Esophagus muscularis mucosa (tissue), 4 donors: ENCODE results near the gene CD40LG. TPM values are rescaled to one million over a fixed set of nuclear protein-coding genes. Genes with fewer than 3 reads are reported as not detected.

Source experiments
- DNase-seq: peaks from one replicate; pipeline ENCODE4 v3.0.0-alpha.2; 2017; ENCODE audit errors: extremely low spot score
- H3K27ac ChIP-seq, 4 donors: fragments of 200-600 bp; sonication (generic); replicated peaks in 1 of 4; 1 replicate in 3 of 4; 2 replicates in 1 of 4; pipeline ENCODE4 v1.5.1; 2016 to 2019; ENCODE audit warnings: mild to moderate bottlenecking in 1 of 4
- H3K27me3 ChIP-seq, 4 donors: fragments of 200-600 bp; sonication (generic); one replicate each; pipeline versions ENCODE4 v1.5.1 to v1.6.0; 2016 to 2019
- H3K36me3 ChIP-seq, 4 donors: fragments of 200-600 bp; sonication (generic); one replicate each; pipeline ENCODE4 v1.5.1; 2016 to 2019
- H3K4me1 ChIP-seq, 4 donors: fragments of 200-600 bp; sonication (generic); one replicate each; pipeline ENCODE4 v1.5.1; 2016 to 2019
- H3K4me3 ChIP-seq, 4 donors: fragments of 200-600 bp; sonication (generic); 1 replicate in 2 of 4; 2 replicates in 2 of 4; pipeline ENCODE4 v1.5.1; 2016 to 2019; ENCODE audit warnings: mild to moderate bottlenecking in 4 of 4, moderate library complexity in 1 of 4
- H3K9me3 ChIP-seq, 4 donors: fragments of 200-600 bp; sonication (generic); 1 replicate in 3 of 4; 2 replicates in 1 of 4; pipeline ENCODE4 v1.5.1; 2016 to 2019
- CTCF ChIP-seq, 3 experiments: fragments of 200-600 bp in 2 of 3; fragments of 450-650 bp in 1 of 3; sonication (generic) in 2 of 3; IDR thresholded peaks; one replicate each; pipeline ENCODE4 v1.5.1; 2017 to 2019; ENCODE audit warnings: antibody characterized with exemption in 3 of 3, mild to moderate bottlenecking in 2 of 3, moderate library complexity in 1 of 3
- EP300 ChIP-seq: sonication (generic); formaldehyde crosslinking; IDR thresholded peaks from one replicate; pipeline ENCODE4 v1.6.1; 2017; ENCODE audit warnings: antibody characterized with exemption
- POLR2A ChIP-seq: fragments of 450-650 bp; IDR thresholded peaks from one replicate; pipeline ENCODE4 v1.6.1; 2017; ENCODE audit warnings: antibody characterized with exemption, moderate library complexity, mild to moderate bottlenecking, low read depth
- POLR2AphosphoS5 ChIP-seq, 2 donors: sonication (generic); formaldehyde crosslinking; IDR thresholded peaks; one replicate each; pipeline ENCODE4 v1.6.1; 2017; ENCODE audit warnings: antibody characterized with exemption in 2 of 2
- WGBS: methylation state at CpG from one replicate; pipeline ENCODE4 v1.1.5; 2018; 5-methylcytosine and 5-hydroxymethylcytosine counted together
- intact Hi-C: fragments of 100-400 bp; cut with DNase I; formaldehyde crosslinking; loops from one replicate; pipeline ENCODE4 v1.15.1; 2023
- total RNA-seq, 4 donors: library from RNA; depleted of rRNA; stranded (reverse); fragments of >200 nt; gene quantifications; one replicate each; pipeline versions ENCODE4 v1.1.0 to v1.2.1, GENCODE V29; 2016

CD40LG gene
- total RNA-seq = under 1 TPM in 2 of 4 donors, not detected in 2; 0.32 to 0.33 TPM

GRCh38 chrX:136647677-136648360, at the start of gene CD40LG:
CD40LG (plus strand) TSS chrX:136648158; CDS start chrX:136648249, 91 bp downstream.
- Histone ChIP-seq H3K9me3 (no peaks in the 10 kb centered on the region), H3K27me3 (no peaks in the 10 kb centered on the region), H3K36me3 (no peaks in the 10 kb centered on the region), H3K27ac (no peak within 1 kb of the TSS), H3K4me3 (no peak within 1 kb of the TSS), H3K4me1 (no peaks in the 10 kb centered on the region)
- TF ChIP-seq CTCF (IDR thresholded peaks at IDR 0.05) (no peak), POLR2A (no peak), EP300 (no peak), POLR2AphosphoS5 (IDR thresholded peaks at IDR 0.05) (no peak)
- WGBS = 81% methylated on average over 10 of the region's 10 CpGs
- DNase-seq = no peak
- intact Hi-C loops = no loop called here

- 54% methylated on average over 8 of the region's 8 CpGs for WGBS
- no peak overlapping the region for H3K4me3 ChIP-seq
- no peaks in the 10 kb centered on the region for H3K36me3 ChIP-seq
- intact Hi-C loops = no loop called here
- peaks cover 0 to 5% (median 0%) of the 10 kb centered on the region in 4 donors for H3K27me3 ChIP-seq
- H3K9me3 ChIP-seq = no peaks in the 10 kb centered on the region
- DNase-seq = no peak
- no peak for TF ChIP-seq CTCF (IDR thresholded peaks at IDR 0.05)
- TF ChIP-seq POLR2AphosphoS5 (IDR thresholded peaks at IDR 0.05) = no peak
- no peak for TF ChIP-seq EP300
- no peak for TF ChIP-seq POLR2A
- no peak overlapping the region for H3K27ac ChIP-seq
- H3K4me1 ChIP-seq = no peaks in the 10 kb centered on the region
Measured at GRCh38 chrX:136598631-136599030, 49.3 kb upstream of the CD40LG start.

DNA sequence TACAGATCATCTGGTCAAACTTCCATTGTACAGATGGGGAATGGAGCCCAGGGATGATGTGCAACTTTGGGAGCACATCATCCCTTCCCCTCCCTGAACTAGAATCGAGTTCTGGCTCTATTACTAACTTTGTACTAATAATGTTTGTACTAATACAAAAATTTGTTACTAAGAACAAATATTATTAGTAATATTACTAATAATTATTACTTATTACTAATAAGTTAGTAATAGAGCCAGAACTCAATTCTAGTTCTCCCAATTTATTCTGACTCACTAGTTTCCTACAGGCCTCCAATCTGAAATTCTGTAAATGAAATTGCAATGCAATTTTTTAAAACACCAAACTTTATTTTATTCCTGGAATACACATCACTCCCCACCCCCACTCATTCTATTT, 47.9 kb upstream of the CD40LG start:
- intact Hi-C loops = no loop called here
- no peaks in the 10 kb centered on the region for H3K36me3 ChIP-seq
- no peaks in the 10 kb centered on the region for H3K4me1 ChIP-seq
- no peak for DNase-seq
- no peak overlapping the region for H3K27ac ChIP-seq
- no peaks in the 10 kb centered on the region for H3K9me3 ChIP-seq
- WGBS = 31% methylated on average over 1 of the region's 1 CpG
- TF ChIP-seq POLR2A = no peak
- H3K27me3 ChIP-seq = peaks cover 0 to 5% (median 0%) of the 10 kb centered on the region in 4 donors
- H3K4me3 ChIP-seq = no peak overlapping the region

DNA sequence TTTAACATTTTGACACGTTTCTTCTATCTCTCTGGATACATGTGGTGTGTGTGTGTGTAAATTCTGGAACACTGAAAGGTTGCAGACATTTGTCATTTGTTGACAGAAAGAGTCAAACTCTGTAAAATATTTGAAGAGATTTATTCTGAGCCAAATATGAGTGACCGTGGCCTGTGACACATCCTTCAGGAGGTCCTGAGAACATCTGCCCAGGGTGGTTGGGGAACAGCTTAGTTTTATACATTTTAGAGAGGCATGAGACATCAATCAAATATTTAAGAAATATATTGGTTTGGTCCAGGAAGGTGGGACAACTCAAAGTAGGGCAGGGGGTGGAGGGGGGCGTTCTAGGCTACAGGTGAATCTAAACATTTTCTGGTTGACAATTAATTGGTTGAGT, 40.7 kb upstream of the CD40LG start:
- no peak for TF ChIP-seq CTCF (IDR thresholded peaks at IDR 0.05)
- no peak for TF ChIP-seq EP300
- TF ChIP-seq POLR2A = no peak
- no peak for TF ChIP-seq POLR2AphosphoS5 (IDR thresholded peaks at IDR 0.05)
- Histone ChIP-seq H3K36me3 (no peaks in the 10 kb centered on the region), H3K27me3 (peaks cover 0 to 5% (median 0%) of the 10 kb centered on the region in 4 donors), H3K9me3 (no peaks in the 10 kb centered on the region), H3K4me1 (no peaks in the 10 kb centered on the region), H3K4me3 (no peak overlapping the region), H3K27ac (no peak overlapping the region)
- DNase-seq = no peak
- 44% methylated on average over 3 of the region's 3 CpGs for WGBS
- intact Hi-C loops = no loop called here

DNA sequence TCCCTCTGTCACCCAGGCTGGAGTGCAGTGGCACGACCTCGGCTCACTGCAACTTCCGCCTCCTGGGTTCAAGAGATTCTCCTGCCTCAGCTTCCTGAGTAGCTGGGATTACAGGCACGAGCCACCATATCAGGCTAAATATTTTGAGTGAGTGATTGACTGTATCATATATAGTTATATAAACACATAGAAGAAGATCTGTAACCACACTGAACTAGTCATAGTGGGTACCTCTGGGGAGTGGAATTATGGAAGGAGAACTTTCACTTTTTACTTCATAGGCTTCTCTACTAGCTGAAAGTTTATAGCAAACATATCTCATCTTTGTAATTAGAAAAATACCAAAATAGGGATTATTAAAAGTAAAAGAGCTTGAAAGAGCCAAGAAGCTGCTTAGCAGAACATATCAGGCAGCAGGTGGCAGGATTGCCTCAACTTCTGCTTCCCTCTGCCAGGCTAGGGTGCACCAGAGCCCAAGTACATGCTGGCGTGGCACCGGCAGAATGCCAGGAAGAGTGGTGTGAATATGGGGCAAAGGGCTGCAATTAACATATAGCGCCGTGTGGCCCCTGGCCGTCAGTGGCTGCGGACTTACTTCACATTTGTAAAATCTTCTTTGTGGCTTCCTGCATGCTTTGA, 39.5 kb upstream of the CD40LG start:
- TF ChIP-seq CTCF (IDR thresholded peaks at IDR 0.05) (peak in 2 of 3 experiments; percentile 4 to 7), POLR2AphosphoS5 (IDR thresholded peaks at IDR 0.05) (no peak), POLR2A (no peak), EP300 (no peak)
- H3K9me3 ChIP-seq = no peaks in the 10 kb centered on the region
- DNase-seq = no peak

More for the DNA sequence above, 39.5 kb upstream of the CD40LG start:
- intact Hi-C loops = no loop called here
- no peaks in the 10 kb centered on the region for H3K36me3 ChIP-seq
- 53% methylated on average over 10 of the region's 10 CpGs for WGBS
- no peaks in the 10 kb centered on the region for H3K27me3 ChIP-seq
- H3K27ac ChIP-seq = no peak overlapping the region
- H3K4me1 ChIP-seq = no peaks in the 10 kb centered on the region
- H3K4me3 ChIP-seq = no peak overlapping the region
